Measurements from ENCODE around the gene PLXNB3.
A peak's percentile ranks its signal among the peaks of the same experiment; 100 is the strongest.

PLXNB3 gene

GRCh38 chrX:153763989-153764755 is at the start of gene PLXNB3:
TSS of gene PLXNB3 (plus strand) at chrX:153764249. CDS start at chrX:153765536, 1,287 bp downstream.
- no peaks in the 10 kb centered on the region for H3K4me1 ChIP-seq (ENCODE audit: control insufficient read depth, insufficient read depth, low read length, unreplicated experiment)
- H3K4me3 ChIP-seq (ENCODE audit: low read depth, low read length): peak within 1 kb of the TSS; percentile 74
- H3K27ac ChIP-seq (ENCODE audit: low read depth, low read length): no peak within 1 kb of the TSS
- no peaks in the 10 kb centered on the region for H3K36me3 ChIP-seq (ENCODE audit: insufficient read depth, low read length)
- H3K79me2 ChIP-seq (ENCODE audit: control insufficient read depth, insufficient read depth, low read length, unreplicated experiment): peaks cover 4% of the 10 kb centered on the region
- no peaks in the 10 kb centered on the region for H3K27me3 ChIP-seq (ENCODE audit: insufficient read depth, low read length)
- no peak within 1 kb of the TSS for H2AFZ ChIP-seq (ENCODE audit: low read length, unreplicated experiment)

DNA sequence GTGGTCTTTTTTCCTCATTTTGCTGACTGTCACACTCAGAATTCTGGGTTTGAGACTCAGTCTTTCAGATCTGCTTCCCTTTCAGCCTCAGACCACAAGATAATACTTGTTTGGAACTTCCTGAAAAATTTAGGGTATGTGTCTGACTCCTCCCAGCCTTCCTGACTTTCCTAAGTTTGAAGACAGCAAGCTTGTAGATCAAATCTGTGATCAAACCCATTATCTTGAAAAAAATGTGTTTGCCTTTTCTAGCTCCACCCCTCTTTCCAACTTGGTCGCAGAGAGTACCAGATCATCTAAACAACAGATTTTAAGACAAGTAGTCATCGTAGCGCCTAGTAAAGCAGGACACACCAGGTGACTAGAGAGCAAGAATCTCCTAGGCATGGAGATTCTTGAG is 49.8 kb upstream of the PLXNB3 start:
- Histone ChIP-seq H3K27ac (ENCODE audit: low read depth, low read length) (no peak overlapping the region), H3K4me1 (ENCODE audit: control insufficient read depth, insufficient read depth, low read length, unreplicated experiment) (no peaks in the 10 kb centered on the region), H3K36me3 (ENCODE audit: insufficient read depth, low read length) (peaks cover 5% of the 10 kb centered on the region; the same call in 1 of the 2 replicates), H2AFZ (ENCODE audit: low read length, unreplicated experiment) (no peak overlapping the region), H3K27me3 (ENCODE audit: insufficient read depth, low read length) (no peaks in the 10 kb centered on the region), H3K79me2 (ENCODE audit: control insufficient read depth, insufficient read depth, low read length, unreplicated experiment) (peaks cover 2% of the 10 kb centered on the region), H3K4me3 (ENCODE audit: low read depth, low read length) (no peak overlapping the region)

- no peak overlapping the region for H2AFZ ChIP-seq (ENCODE audit: low read length, unreplicated experiment)
- peaks cover 10% of the 10 kb centered on the region; the same call in 1 of the 2 replicates for H3K36me3 ChIP-seq (ENCODE audit: insufficient read depth, low read length)
- H3K4me1 ChIP-seq (ENCODE audit: control insufficient read depth, insufficient read depth, low read length, unreplicated experiment): peaks cover 6% of the 10 kb centered on the region
- no peaks in the 10 kb centered on the region for H3K27me3 ChIP-seq (ENCODE audit: insufficient read depth, low read length)
- no peak overlapping the region for H3K27ac ChIP-seq (ENCODE audit: low read depth, low read length)
- peaks cover 15% of the 10 kb centered on the region for H3K79me2 ChIP-seq (ENCODE audit: control insufficient read depth, insufficient read depth, low read length, unreplicated experiment)
- no peak overlapping the region for H3K4me3 ChIP-seq (ENCODE audit: low read depth, low read length)
Measured at GRCh38 chrX:153717445-153717844, 46.6 kb upstream of the PLXNB3 start.

GRCh38 chrX:153719238-153719637 is 44.8 kb upstream of the PLXNB3 start:
- H3K36me3 ChIP-seq (ENCODE audit: insufficient read depth, low read length): peaks cover 10% of the 10 kb centered on the region; the same call in 1 of the 2 replicates
- no peak overlapping the region for H3K4me3 ChIP-seq (ENCODE audit: low read depth, low read length)
- H3K4me1 ChIP-seq (ENCODE audit: control insufficient read depth, insufficient read depth, low read length, unreplicated experiment): peaks cover 7% of the 10 kb centered on the region
- H3K79me2 ChIP-seq (ENCODE audit: control insufficient read depth, insufficient read depth, low read length, unreplicated experiment): peaks cover 23% of the 10 kb centered on the region
- H3K27ac ChIP-seq (ENCODE audit: low read depth, low read length): no peak overlapping the region
- no peak overlapping the region for H2AFZ ChIP-seq (ENCODE audit: low read length, unreplicated experiment)
- no peaks in the 10 kb centered on the region for H3K27me3 ChIP-seq (ENCODE audit: insufficient read depth, low read length)

DNA sequence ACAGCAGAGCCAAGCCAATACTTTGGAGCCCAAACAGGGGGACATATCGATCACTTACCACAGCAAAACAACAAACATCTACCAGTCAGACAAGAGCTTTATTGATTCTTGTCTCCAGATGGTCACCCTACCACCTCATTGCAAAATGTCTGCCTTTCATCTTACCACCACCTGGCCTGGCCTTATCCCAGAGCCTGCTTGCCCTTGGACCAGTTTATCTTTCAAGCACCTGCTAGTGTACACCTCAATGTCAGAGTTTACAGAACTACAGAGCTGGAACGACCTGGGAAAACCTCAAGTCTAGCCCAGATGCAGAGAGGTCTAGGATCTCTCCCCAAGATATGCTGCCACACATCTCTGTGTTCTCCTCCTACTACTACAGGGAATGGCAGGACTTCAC is 44.3 kb upstream of the PLXNB3 start:
- Histone ChIP-seq H3K36me3 (ENCODE audit: insufficient read depth, low read length) (peaks cover 10% of the 10 kb centered on the region; the same call in 1 of the 2 replicates), H2AFZ (ENCODE audit: low read length, unreplicated experiment) (no peak overlapping the region), H3K27ac (ENCODE audit: low read depth, low read length) (no peak overlapping the region), H3K4me1 (ENCODE audit: control insufficient read depth, insufficient read depth, low read length, unreplicated experiment) (peaks cover 7% of the 10 kb centered on the region), H3K79me2 (ENCODE audit: control insufficient read depth, insufficient read depth, low read length, unreplicated experiment) (peaks cover 23% of the 10 kb centered on the region), H3K4me3 (ENCODE audit: low read depth, low read length) (no peak overlapping the region), H3K27me3 (ENCODE audit: insufficient read depth, low read length) (no peaks in the 10 kb centered on the region)

DNA sequence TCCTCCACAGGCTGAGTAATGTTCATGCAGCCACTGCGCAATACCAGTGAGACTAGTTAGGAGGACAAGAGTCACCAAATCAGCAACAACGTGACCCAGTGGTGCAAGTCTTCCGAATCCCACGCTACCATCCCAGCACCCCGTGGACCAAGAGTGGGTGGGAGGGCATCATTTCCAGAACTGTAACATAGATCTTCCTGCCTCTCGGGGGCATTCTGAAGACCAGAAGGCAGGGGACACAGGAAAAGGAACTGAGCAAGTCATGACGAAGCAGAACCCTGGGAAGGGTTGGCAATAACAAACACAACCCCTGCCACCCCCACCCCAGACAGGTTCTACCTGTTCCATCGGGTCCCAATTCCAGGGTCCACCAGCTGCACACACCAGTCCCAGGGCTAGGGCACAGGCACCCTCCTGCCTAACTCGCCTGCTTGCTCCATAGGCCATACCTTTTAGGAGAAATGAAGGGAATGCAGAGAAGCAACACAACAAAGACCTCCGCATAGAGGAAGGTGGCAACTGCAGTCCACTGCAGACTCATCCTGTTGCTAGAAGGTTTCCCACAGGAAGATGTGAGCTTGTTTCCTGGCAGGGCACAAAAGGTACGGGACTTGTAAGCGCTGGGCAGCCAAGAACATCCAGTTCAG is 41.2 kb upstream of the PLXNB3 start:
- H3K4me3 ChIP-seq (ENCODE audit: low read depth, low read length): peak overlapping the region; percentile 80
- H3K36me3 ChIP-seq (ENCODE audit: insufficient read depth, low read length): peaks cover 10% of the 10 kb centered on the region; the same call in 1 of the 2 replicates
- no peaks in the 10 kb centered on the region for H3K27me3 ChIP-seq (ENCODE audit: insufficient read depth, low read length)
- peaks cover 31% of the 10 kb centered on the region for H3K79me2 ChIP-seq (ENCODE audit: control insufficient read depth, insufficient read depth, low read length, unreplicated experiment)
- H2AFZ ChIP-seq (ENCODE audit: low read length, unreplicated experiment): no peak overlapping the region
- H3K27ac ChIP-seq (ENCODE audit: low read depth, low read length): peak overlapping the region; percentile 74
- H3K4me1 ChIP-seq (ENCODE audit: control insufficient read depth, insufficient read depth, low read length, unreplicated experiment): peaks cover 25% of the 10 kb centered on the region

DNA sequence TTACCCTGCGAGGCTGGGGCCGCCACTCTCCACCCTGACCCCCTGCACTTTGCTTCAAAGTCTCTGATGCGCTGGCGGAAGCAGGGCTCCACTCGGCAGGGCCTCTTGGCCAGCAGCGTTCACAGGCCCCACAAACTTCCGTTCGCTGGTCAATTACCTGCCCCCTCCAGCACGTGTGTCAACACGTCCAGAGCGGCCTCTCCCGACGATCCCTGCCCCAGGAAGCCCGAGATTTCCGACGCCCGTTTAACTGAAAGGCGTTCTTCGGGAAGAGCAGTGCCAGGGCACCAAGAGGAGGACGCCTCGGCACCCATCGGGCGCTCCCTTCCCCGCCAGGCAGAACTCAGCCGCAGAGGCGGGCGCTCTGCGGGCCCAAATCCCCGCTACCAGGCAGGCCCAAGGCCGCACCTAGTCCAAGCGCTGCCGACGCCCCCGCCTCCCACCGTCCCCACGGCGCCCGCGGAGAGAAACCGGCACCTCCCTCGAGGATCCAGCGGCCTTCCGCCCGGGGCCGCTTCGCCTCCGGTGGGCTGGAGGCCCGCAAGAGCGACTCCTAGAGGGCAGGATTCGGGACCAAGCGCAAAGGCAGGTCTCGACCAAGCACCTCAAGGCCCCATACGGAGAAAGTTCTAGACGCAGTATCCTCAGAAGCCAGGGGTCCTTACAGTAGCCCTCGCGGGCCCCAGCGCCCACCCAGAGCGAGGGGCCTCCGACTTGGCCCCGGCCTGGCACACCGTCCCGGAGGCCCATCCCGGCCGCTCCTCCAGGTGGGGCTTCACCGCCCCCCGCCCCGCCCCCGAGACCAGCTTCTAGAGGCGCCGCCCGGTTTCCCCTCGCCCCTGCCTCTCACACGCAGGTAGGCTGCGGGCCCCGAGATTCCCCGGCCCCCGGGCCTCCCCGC is 40.4 kb upstream of the PLXNB3 start:
- Histone ChIP-seq H3K36me3 (ENCODE audit: insufficient read depth, low read length) (peaks cover 8% of the 10 kb centered on the region; the same call in 1 of the 2 replicates), H3K79me2 (ENCODE audit: control insufficient read depth, insufficient read depth, low read length, unreplicated experiment) (peaks cover 34% of the 10 kb centered on the region), H3K4me3 (ENCODE audit: low read depth, low read length) (peak overlapping the region; percentile 80), H2AFZ (ENCODE audit: low read length, unreplicated experiment) (peak overlapping the region; percentile 7), H3K4me1 (ENCODE audit: control insufficient read depth, insufficient read depth, low read length, unreplicated experiment) (peaks cover 25% of the 10 kb centered on the region), H3K27ac (ENCODE audit: low read depth, low read length) (peak overlapping the region; percentile 74), H3K27me3 (ENCODE audit: insufficient read depth, low read length) (no peaks in the 10 kb centered on the region)

DNA sequence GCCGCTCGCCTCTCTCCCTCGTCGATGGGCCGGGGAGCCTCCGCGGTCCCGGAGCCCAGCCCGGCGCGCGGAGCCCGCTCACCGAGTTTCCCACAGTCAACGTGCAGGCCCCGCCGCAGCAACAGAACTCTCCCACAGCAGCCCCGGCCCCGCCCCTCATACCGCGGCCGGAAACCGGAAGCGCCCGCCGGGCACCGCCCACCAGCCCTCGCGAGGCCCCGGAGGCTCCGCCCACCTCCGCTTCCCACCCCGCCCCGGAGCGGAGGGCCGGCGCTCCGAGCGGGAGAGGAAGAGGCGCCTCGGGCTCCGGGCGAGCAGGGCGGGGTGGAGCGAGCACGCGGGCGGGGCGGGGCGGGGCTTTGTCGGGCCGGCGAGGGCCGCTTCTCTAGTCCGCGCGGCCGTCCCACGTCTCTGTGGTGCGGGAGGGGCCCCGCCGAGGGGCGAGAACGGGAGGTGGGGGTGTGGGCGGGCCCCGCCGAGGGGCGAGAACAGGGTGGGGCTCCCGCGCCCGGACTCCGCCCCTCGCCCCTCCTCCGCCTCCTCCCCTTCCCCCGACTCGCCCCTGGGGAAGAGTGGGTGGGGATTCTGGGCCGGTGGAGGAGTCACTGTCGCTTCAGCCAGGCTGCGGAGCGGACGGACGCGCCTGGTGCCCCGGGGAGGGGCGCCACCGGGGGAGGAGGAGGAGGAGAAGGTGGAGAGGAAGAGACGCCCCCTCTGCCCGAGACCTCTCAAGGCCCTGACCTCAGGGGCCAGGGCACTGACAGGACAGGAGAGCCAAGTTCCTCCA is 39.6 kb upstream of the PLXNB3 start, which contains the start of the genes ABCD1 and BCAP31:
Gene ABCD1 (plus strand): TSS at position 605 of the 787 bp plus-strand sequence. CDS start 411 bp downstream, outside the sequence.
Gene BCAP31 (minus strand): TSS at position 136 of the 787 bp plus-strand sequence. CDS start 1,143 bp downstream, outside the sequence.
- Histone ChIP-seq H3K36me3 (ENCODE audit: insufficient read depth, low read length) (peaks cover 6% of the 10 kb centered on the region; the same call in 1 of the 2 replicates), H3K27ac (ENCODE audit: low read depth, low read length) (peak within 1 kb of the TSS; percentile 74), H2AFZ (ENCODE audit: low read length, unreplicated experiment) (peak within 1 kb of the TSS; percentile 7), H3K4me3 (ENCODE audit: low read depth, low read length) (peak within 1 kb of the TSS; percentile 80), H3K4me1 (ENCODE audit: control insufficient read depth, insufficient read depth, low read length, unreplicated experiment) (peaks cover 25% of the 10 kb centered on the region), H3K79me2 (ENCODE audit: control insufficient read depth, insufficient read depth, low read length, unreplicated experiment) (peaks cover 34% of the 10 kb centered on the region), H3K27me3 (ENCODE audit: insufficient read depth, low read length) (no peaks in the 10 kb centered on the region)

DNA sequence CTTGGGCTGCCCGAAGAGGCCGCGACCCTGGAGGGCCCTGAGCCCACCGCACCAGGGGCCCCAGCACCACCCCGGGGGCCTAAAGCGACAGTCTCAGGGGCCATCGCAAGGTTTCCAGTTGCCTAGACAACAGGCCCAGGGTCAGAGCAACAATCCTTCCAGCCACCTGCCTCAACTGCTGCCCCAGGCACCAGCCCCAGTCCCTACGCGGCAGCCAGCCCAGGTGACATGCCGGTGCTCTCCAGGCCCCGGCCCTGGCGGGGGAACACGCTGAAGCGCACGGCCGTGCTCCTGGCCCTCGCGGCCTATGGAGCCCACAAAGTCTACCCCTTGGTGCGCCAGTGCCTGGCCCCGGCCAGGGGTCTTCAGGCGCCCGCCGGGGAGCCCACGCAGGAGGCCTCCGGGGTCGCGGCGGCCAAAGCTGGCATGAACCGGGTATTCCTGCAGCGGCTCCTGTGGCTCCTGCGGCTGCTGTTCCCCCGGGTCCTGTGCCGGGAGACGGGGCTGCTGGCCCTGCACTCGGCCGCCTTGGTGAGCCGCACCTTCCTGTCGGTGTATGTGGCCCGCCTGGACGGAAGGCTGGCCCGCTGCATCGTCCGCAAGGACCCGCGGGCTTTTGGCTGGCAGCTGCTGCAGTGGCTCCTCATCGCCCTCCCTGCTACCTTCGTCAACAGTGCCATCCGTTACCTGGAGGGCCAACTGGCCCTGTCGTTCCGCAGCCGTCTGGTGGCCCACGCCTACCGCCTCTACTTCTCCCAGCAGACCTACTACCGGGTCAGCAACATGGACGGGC is 38.8 kb upstream of the PLXNB3 start:
- Histone ChIP-seq H3K27ac (ENCODE audit: low read depth, low read length) (peak overlapping the region; percentile 74), H3K79me2 (ENCODE audit: control insufficient read depth, insufficient read depth, low read length, unreplicated experiment) (peaks cover 34% of the 10 kb centered on the region), H3K4me1 (ENCODE audit: control insufficient read depth, insufficient read depth, low read length, unreplicated experiment) (peaks cover 25% of the 10 kb centered on the region), H3K36me3 (ENCODE audit: insufficient read depth, low read length) (peaks cover 6% of the 10 kb centered on the region; the same call in 1 of the 2 replicates), H3K27me3 (ENCODE audit: insufficient read depth, low read length) (no peaks in the 10 kb centered on the region), H2AFZ (ENCODE audit: low read length, unreplicated experiment) (no peak overlapping the region), H3K4me3 (ENCODE audit: low read depth, low read length) (peak overlapping the region; percentile 72)
